HUES64 (cell line): ENCODE results near the gene DEFB131A.
"Not testable (repeated sequence)": the region's sequence is repeated elsewhere in the genome, so short reads cannot be mapped to it uniquely, and the experiment has no call there.

Experiments used
- H3K27ac ChIP-seq: 2 replicates; pipeline ENCODE4 v1.7.0; 2013; ENCODE audit warnings: low read depth, low read length, inconsistent platforms
- H3K27me3 ChIP-seq: 2 replicates; pipeline ENCODE4 v1.6.1; 2013; ENCODE audit warnings: mild to moderate bottlenecking, low read length; ENCODE audit not compliant: insufficient read depth
- H3K36me3 ChIP-seq: 2 replicates; pipeline ENCODE4 v1.6.1; 2013; ENCODE audit warnings: mild to moderate bottlenecking, low read length; ENCODE audit not compliant: insufficient read depth
- H3K4me1 ChIP-seq: 2 replicates; pipeline ENCODE4 v1.6.1; 2013; ENCODE audit warnings: mild to moderate bottlenecking, low read length, moderate library complexity; ENCODE audit not compliant: insufficient read depth
- H3K4me3 ChIP-seq: 2 replicates; pipeline ENCODE4 v1.5.1; 2013; ENCODE audit warnings: mild to moderate bottlenecking, low read length, moderate library complexity
- H3K9ac ChIP-seq: 2 replicates; pipeline ENCODE4 v1.6.1; 2013; ENCODE audit warnings: mild to moderate bottlenecking, low read depth, low read length
- H3K9me3 ChIP-seq: 2 replicates; pipeline ENCODE4 v1.6.1; 2013; ENCODE audit warnings: low read depth, low read length; ENCODE audit not compliant: insufficient read depth
- WGBS: fragments of 150-250, 120-280 bp; methylation state at CpG from one replicate; pipeline ENCODE4 v1.1.7; 2013; ENCODE audit warnings: missing lambda C conversion rate; 5-methylcytosine and 5-hydroxymethylcytosine counted together

Gene DEFB131A

GRCh38 chr4:9495443-9495842 lies 51.2 kb downstream of the DEFB131A start:
- not testable (repeated sequence) for H3K9me3 ChIP-seq, H3K4me1 ChIP-seq, H3K4me3 ChIP-seq, H3K36me3 ChIP-seq, H3K27ac ChIP-seq, H3K9ac ChIP-seq
- WGBS = 16% methylated on average over 10 of the region's 12 CpGs
- peaks cover 26% of the 10 kb centered on the region for H3K27me3 ChIP-seq

DNA sequence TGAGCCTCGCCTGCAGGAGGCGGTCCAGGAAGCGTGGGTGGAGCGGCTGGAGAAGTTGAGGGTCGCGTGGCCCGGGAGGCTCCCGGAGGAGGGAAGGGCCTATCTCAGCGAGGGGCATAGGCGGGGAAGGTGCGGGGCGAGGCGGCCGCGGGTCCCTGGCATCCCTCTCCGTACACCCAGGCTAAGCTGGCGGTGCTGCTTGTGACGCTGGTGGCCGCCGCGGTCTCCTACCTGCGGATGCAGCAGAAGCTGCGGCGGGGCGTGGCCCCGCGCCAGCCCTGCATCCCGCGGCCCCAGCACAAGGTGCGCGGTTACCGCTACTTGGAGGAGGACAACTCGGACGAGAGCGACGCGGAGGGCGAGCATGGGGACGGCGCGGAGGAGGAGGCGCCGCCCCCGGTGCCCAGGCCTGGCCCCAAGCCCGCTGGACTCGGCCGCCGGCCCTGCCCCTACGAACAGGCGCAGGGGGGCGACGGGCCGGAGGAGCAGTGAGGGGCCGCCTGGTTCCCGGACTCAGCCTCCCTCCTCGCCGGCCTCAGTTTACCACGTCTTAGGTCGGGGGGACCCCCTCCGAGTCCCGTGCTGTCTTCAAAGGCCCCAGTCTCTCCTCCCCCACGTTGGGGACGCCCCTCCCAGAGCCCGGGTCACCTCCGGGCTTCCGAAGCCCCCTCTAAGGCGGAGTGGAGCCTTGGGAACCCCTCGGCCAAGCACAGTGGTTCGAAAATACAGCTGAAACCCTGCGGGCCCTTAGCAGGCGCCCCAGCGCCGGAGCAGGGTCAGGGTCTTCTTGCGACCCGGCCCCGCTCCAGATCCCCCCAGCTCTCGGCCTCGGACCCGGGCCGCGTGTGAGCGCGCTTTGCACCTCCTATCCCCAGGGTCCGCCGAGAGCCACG lies 53.6 kb downstream of the DEFB131A start:
- H3K9ac ChIP-seq, H3K4me1 ChIP-seq, H3K27ac ChIP-seq, H3K9me3 ChIP-seq, H3K36me3 ChIP-seq: not testable (repeated sequence)
- Histone ChIP-seq H3K27me3 (peaks cover 26% of the 10 kb centered on the region), H3K4me3 (peak overlapping the region; percentile 54)
- WGBS = 1% methylated on average over 78 of the region's 86 CpGs

- H3K4me3 ChIP-seq = peak overlapping the region; percentile 54
- peaks cover 26% of the 10 kb centered on the region for H3K27me3 ChIP-seq
- not testable (repeated sequence) for H3K36me3 ChIP-seq, H3K9ac ChIP-seq, H3K9me3 ChIP-seq, H3K4me1 ChIP-seq, H3K27ac ChIP-seq
- 27% methylated on average over 19 of the region's 33 CpGs for WGBS
These were observed 54.3 kb downstream of the DEFB131A start for GRCh38 chr4:9498468-9499040.

DNA sequence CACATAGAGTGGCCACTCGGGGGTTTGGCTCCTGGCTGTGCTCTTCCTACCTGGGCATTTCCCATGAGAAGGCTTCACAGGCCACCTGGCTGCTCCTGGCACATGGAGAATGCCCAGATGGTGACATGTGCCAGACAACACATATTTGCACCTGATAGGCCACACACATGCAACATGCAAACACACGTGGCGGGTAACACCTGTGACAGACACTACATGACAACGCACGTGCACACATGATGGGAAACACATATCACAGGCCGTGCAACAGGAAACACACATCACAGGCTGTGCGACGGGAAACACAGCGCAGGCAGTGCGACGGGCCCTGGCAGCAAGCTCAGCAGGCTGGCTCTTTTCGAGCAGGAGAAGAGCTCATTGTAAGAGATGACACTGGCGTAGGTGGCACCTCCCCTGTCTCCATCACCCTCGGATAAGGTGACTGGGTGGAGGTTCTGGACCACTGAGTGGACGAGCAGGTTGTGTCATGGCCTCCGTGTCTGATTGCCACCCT lies 55.8 kb downstream of the DEFB131A start:
- 93% methylated on average over 16 of the region's 16 CpGs for WGBS

More for the DNA sequence above, 55.8 kb downstream of the DEFB131A start:
- H3K4me3 ChIP-seq, H3K9me3 ChIP-seq, H3K27ac ChIP-seq, H3K4me1 ChIP-seq, H3K36me3 ChIP-seq, H3K9ac ChIP-seq: not testable (repeated sequence)
- H3K27me3 ChIP-seq = peaks cover 26% of the 10 kb centered on the region
